K562 (cell line): ENCODE measurements around the gene CERS6.

ENCODE experiments used
- ATF3 ChIP-seq, 2 experiments: fragments of 450-650 bp in 1 of 2; sonication (generic) in 1 of 2; formaldehyde crosslinking in 1 of 2; IDR thresholded peaks in 1 of 2; conservative IDR thresholded peaks in 1 of 2; 2 replicates each; pipeline versions ENCODE4 v1.6.1 to v1.8.1; 2016 to 2023; ENCODE audit warnings: mild to moderate bottlenecking in 2 of 2, moderate library complexity in 2 of 2, inconsistent platforms in 1 of 2, missing genetic modification reagents in 1 of 2
- IRF2 ChIP-seq: sonication (generic); formaldehyde crosslinking; IDR thresholded peaks from 2 replicates; pipeline ENCODE4 v1.8.1; 2022; ENCODE audit warnings: mild to moderate bottlenecking, missing genetic modification reagents
- POLR2A ChIP-seq: fragments of 450-650 bp; conservative IDR thresholded peaks from 2 replicates; pipeline ENCODE4 v1.6.1; 2016
- YY1 ChIP-seq, 3 experiments: IDR thresholded peaks; 2 replicates each; pipeline ENCODE4 v1.6.1; 2011; ENCODE audit warnings: low read length in 2 of 3, mild to moderate bottlenecking in 2 of 3, moderate library complexity in 2 of 3, borderline replicate concordance in 1 of 3, control low read depth in 1 of 3, low read depth in 1 of 3; ENCODE audit not compliant: insufficient read depth in 3 of 3, insufficient replicate concordance in 2 of 3, control insufficient read depth in 1 of 3, insufficient read length in 1 of 3; ENCODE audit errors: extremely low read depth in 1 of 3
- ZNF384 ChIP-seq: IDR thresholded peaks from 2 replicates; pipeline ENCODE4 v1.6.1; 2012; ENCODE audit warnings: low read depth, low read length, improper control_type of control experiment
- TF ChIP-seq, protein P1 (sequence below), 3 experiments: IDR thresholded peaks in 2 of 3; conservative IDR thresholded peaks in 1 of 3; 2 replicates each; pipeline ENCODE4 v1.5.1; 2011 to 2012; ENCODE audit warnings: low read length in 3 of 3, mild to moderate bottlenecking in 3 of 3, control low read depth in 2 of 3, improper control_type of control experiment in 1 of 3, inconsistent platforms in 1 of 3, low read depth in 1 of 3, mixed read lengths in 1 of 3, moderate library complexity in 1 of 3; ENCODE audit not compliant: insufficient read depth in 2 of 3

DNA sequence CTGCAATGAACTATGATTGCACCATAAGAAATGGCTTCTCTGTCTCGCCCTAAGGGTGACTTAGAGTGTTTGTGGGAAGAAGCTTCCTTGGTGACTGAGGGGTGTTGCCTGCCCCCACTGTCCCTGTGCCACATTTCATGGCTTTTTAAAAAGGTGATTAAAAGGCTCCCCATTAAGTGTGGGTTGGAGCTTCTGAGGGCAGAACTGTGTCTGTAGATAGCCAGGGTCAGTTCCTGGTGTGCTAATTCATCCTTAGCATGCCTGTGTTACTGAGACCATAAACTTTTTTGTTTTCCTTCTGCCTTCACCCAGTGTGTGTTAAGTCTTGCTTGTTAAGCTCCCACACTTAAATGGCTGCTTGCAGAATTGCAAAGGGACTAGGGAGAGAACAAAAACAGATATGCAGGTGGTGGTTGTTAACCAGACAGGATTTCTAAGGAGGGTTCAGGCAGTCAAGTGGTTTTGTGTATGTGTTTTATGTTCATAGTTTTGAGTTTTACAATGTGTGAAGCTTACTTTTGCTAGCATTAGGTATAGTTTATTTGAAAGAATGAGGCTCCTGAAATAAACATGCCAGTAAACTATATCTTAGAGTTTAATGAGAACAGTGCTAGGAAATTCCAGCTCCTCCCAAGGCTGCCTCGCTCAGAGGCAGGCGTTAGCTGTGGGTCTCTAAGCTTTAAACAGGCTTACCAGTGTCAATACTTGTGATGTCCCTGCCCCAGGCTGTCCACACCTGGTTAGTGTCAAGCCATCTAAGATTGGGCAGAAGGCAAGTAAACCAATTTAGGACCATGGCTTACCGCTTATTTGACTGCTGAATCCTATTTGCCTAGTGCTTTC, 14.5 kb downstream of the CERS6 start:
- TF ChIP-seq ZNF384 (no peak), POLR2A (no peak), IRF2 (CRISPR knock-in tag) (no peak), ATF3 (IDR thresholded peaks at IDR 0.05) (no peak), ATF3 (CRISPR knock-in tag; conservative IDR thresholded peaks at IDR 0.05) (no peak), YY1 (IDR thresholded peaks at IDR 0.05; ENCODE audit: borderline replicate concordance in 1 of 3, control insufficient read depth in 1 of 3, extremely low read depth in 1 of 3, insufficient read depth in 3 of 3, insufficient read length in 1 of 3, insufficient replicate concordance in 2 of 3, low read depth in 1 of 3, low read length in 2 of 3) (no peak)
- TF ChIP-seq, protein P1, sequence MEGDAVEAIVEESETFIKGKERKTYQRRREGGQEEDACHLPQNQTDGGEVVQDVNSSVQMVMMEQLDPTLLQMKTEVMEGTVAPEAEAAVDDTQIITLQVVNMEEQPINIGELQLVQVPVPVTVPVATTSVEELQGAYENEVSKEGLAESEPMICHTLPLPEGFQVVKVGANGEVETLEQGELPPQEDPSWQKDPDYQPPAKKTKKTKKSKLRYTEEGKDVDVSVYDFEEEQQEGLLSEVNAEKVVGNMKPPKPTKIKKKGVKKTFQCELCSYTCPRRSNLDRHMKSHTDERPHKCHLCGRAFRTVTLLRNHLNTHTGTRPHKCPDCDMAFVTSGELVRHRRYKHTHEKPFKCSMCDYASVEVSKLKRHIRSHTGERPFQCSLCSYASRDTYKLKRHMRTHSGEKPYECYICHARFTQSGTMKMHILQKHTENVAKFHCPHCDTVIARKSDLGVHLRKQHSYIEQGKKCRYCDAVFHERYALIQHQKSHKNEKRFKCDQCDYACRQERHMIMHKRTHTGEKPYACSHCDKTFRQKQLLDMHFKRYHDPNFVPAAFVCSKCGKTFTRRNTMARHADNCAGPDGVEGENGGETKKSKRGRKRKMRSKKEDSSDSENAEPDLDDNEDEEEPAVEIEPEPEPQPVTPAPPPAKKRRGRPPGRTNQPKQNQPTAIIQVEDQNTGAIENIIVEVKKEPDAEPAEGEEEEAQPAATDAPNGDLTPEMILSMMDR (IDR thresholded peaks at IDR 0.05 in 2 of 3, conservative IDR thresholded peaks at IDR 0.05 in 1 of 3; ENCODE audit: insufficient read depth in 2 of 3, low read depth in 1 of 3, low read length in 3 of 3) = no peak
